OCI-LY1 (cell line): ENCODE results near the gene PACRG.

ENCODE experiments used
- H2AFZ ChIP-seq: fragments of 200-600 bp; sonication (generic), shearing (Covaris generic); 2 replicates; pipeline ENCODE4 v1.6.0; 2014; ENCODE audit warnings: antibody characterized with exemption, mild to moderate bottlenecking, low read length
- H3F3A ChIP-seq: fragments of 200-600 bp; sonication (generic), shearing (Covaris generic); 2 replicates; pipeline ENCODE4 v1.6.0; 2014; ENCODE audit warnings: mild to moderate bottlenecking, antibody characterized with exemption, low read length, moderate library complexity; ENCODE audit not compliant: insufficient read depth
- H3K27ac ChIP-seq: fragments of 200-600 bp; sonication (generic); 2 replicates; pipeline ENCODE4 v1.5.1; 2014; ENCODE audit warnings: low read length, mixed run types, mild to moderate bottlenecking, low read depth; ENCODE audit not compliant: poor library complexity, severe bottlenecking
- H3K27me3 ChIP-seq: fragments of 200-600 bp; sonication (generic); 2 replicates; pipeline ENCODE4 v1.6.0; 2014; ENCODE audit warnings: antibody characterized with exemption, mild to moderate bottlenecking, low read length, moderate library complexity; ENCODE audit not compliant: insufficient read depth
- H3K36me3 ChIP-seq: fragments of 200-600 bp; sonication (generic); 2 replicates; pipeline ENCODE4 v1.6.1; 2014; ENCODE audit warnings: mild to moderate bottlenecking, antibody characterized with exemption, low read length, moderate library complexity, mixed read lengths; ENCODE audit not compliant: insufficient read depth
- H3K4me1 ChIP-seq: fragments of 200-600 bp; sonication (generic); 2 replicates; pipeline ENCODE4 v1.5.1; 2014; ENCODE audit warnings: mild to moderate bottlenecking, low read length, moderate library complexity; ENCODE audit not compliant: insufficient read depth, severe bottlenecking
- H3K4me2 ChIP-seq: fragments of 200-600 bp; sonication (generic), shearing (Covaris generic); 2 replicates; pipeline ENCODE4 v1.6.1; 2014; ENCODE audit warnings: low read length
- H3K4me3 ChIP-seq: fragments of 200-600 bp; sonication (generic); 2 replicates; pipeline ENCODE4 v1.5.1; 2014; ENCODE audit warnings: low read length, low read depth, mild to moderate bottlenecking, mixed read lengths; ENCODE audit not compliant: poor library complexity, severe bottlenecking
- H3K79me2 ChIP-seq: fragments of 200-600 bp; shearing (Covaris generic); 2 replicates; pipeline ENCODE4 v1.6.1; 2016; ENCODE audit warnings: mixed run types, low read length, mixed read lengths; ENCODE audit not compliant: insufficient read depth
- H3K9ac ChIP-seq: fragments of 200-600 bp; sonication (generic), shearing (Covaris generic); 2 replicates; pipeline ENCODE4 v1.6.1; 2014; ENCODE audit warnings: mild to moderate bottlenecking, low read length, mixed read lengths
- H3K9me2 ChIP-seq: fragments of 200-600 bp; sonication (generic), shearing (Covaris generic); 2 replicates; pipeline ENCODE4 v1.6.1; 2014; ENCODE audit warnings: low read depth, mild to moderate bottlenecking, low read length, mixed read lengths
- H3K9me3 ChIP-seq: fragments of 200-600 bp; shearing (Covaris generic); 2 replicates; pipeline ENCODE4 v1.6.1; 2014; ENCODE audit warnings: low read length, mixed read lengths
- H4K20me1 ChIP-seq: fragments of 200-600 bp; sonication (generic), shearing (Covaris generic); 2 replicates; pipeline ENCODE4 v1.6.0; 2016; ENCODE audit warnings: mild to moderate bottlenecking, low read length; ENCODE audit not compliant: insufficient read depth
- EZH2 ChIP-seq: fragments of 200-600 bp; sonication (generic), shearing (Covaris generic); IDR thresholded peaks from 2 replicates; pipeline ENCODE4 v1.8.0; 2017; ENCODE audit warnings: borderline replicate concordance, mixed run types, mild to moderate bottlenecking, antibody characterized with exemption, low read length, moderate library complexity, mixed read lengths
- TF ChIP-seq, protein P1 (sequence below): fragments of 200-600 bp; sonication (generic), shearing (Covaris generic); IDR thresholded peaks from 2 replicates; pipeline ENCODE4 v1.5.1; 2017; ENCODE audit warnings: mild to moderate bottlenecking, antibody characterized with exemption, low read length, moderate library complexity, mixed read lengths

The PACRG gene

DNA sequence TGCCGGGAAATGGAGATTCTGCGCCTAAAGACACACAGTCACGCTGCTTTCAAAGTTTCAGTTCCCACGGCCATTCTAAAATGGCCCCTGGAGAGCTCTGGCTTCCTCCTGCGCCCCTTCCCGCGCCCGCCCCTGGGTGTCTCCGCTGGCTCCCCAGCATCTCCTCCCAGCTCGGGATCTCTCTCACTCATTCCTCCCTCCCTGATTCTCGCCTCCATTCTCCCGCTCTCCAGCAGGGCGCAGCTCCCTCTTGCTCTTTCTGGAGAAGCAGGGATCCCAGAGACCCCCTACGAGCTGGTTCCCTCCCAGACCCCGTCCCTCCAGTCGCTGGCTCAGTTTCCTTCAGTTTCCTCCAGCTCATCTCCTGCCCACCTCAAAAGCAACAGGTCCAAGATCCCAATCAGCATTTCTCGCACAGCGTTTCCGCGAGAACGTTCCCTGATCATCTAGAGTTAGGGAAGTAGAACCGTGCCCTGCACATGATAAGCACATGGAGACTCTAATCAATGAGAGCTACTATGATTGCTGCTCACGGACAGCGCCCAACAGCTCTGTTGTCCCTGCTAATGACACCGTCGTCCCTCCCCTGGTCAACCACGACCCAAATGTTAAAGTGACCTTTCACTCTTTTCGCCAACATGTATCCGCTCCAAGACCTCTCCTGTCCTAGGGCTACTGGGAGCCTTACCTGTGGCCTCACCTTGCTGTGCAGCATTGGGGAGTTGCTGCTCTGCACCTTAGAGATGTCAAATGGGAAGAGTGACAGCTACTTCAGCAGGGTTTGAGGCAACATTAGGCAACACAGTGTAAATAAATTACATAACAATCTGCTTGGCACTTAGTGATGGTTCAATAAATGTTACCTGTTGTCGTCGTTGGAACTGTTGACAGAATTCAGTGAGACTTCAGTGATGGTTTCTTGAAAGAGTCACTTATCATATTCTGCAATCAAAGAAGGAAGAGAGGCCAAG is 468.2 kb downstream of the PACRG start:
- Histone ChIP-seq H2AFZ (no peak overlapping the region), H3K27ac (no peak overlapping the region), H3K79me2 (no peaks in the 10 kb centered on the region), H4K20me1 (no peaks in the 10 kb centered on the region), H3K36me3 (no peaks in the 10 kb centered on the region), H3K27me3 (no peaks in the 10 kb centered on the region), H3K9me3 (no peaks in the 10 kb centered on the region), H3K4me3 (no peak overlapping the region), H3K4me2 (no peak overlapping the region), H3K9me2 (no peaks in the 10 kb centered on the region), H3K9ac (no peak overlapping the region), H3F3A (no peaks in the 10 kb centered on the region), H3K4me1 (no peaks in the 10 kb centered on the region)
- TF ChIP-seq, protein P1, sequence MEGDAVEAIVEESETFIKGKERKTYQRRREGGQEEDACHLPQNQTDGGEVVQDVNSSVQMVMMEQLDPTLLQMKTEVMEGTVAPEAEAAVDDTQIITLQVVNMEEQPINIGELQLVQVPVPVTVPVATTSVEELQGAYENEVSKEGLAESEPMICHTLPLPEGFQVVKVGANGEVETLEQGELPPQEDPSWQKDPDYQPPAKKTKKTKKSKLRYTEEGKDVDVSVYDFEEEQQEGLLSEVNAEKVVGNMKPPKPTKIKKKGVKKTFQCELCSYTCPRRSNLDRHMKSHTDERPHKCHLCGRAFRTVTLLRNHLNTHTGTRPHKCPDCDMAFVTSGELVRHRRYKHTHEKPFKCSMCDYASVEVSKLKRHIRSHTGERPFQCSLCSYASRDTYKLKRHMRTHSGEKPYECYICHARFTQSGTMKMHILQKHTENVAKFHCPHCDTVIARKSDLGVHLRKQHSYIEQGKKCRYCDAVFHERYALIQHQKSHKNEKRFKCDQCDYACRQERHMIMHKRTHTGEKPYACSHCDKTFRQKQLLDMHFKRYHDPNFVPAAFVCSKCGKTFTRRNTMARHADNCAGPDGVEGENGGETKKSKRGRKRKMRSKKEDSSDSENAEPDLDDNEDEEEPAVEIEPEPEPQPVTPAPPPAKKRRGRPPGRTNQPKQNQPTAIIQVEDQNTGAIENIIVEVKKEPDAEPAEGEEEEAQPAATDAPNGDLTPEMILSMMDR, result no peak
- no peak for TF ChIP-seq EZH2

DNA sequence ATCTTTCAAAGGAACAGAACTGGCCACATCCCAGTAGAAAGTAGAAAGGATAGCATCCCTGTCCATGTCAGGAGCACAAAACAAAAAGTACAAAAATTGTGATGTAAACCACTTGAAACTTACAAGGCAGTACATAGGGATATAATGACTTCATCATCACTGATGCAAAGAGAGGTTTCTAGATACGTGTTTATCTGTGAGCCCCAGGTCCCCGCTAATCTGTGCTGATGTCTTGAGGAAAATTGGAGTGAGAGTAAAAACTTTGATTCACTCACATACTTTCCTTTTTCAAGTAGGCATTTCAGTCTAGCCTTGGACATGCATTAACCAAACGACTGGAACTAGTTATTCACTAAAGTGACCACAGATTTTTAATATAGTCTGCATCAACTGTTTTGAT is 470.1 kb downstream of the PACRG start:
- no peaks in the 10 kb centered on the region for H3K9me2 ChIP-seq
- H3F3A ChIP-seq, result no peaks in the 10 kb centered on the region
- no peaks in the 10 kb centered on the region for H4K20me1 ChIP-seq
- no peak overlapping the region for H3K9ac ChIP-seq
- H2AFZ ChIP-seq, result no peak overlapping the region
- no peaks in the 10 kb centered on the region for H3K27me3 ChIP-seq
- H3K9me3 ChIP-seq, result no peaks in the 10 kb centered on the region
- no peak overlapping the region for H3K4me3 ChIP-seq
- H3K79me2 ChIP-seq, result no peaks in the 10 kb centered on the region
- H3K4me1 ChIP-seq, result no peaks in the 10 kb centered on the region
- H3K4me2 ChIP-seq, result no peak overlapping the region
- TF ChIP-seq EZH2, result no peak
- TF ChIP-seq, protein P1, result no peak
- no peaks in the 10 kb centered on the region for H3K36me3 ChIP-seq
- no peak overlapping the region for H3K27ac ChIP-seq

DNA sequence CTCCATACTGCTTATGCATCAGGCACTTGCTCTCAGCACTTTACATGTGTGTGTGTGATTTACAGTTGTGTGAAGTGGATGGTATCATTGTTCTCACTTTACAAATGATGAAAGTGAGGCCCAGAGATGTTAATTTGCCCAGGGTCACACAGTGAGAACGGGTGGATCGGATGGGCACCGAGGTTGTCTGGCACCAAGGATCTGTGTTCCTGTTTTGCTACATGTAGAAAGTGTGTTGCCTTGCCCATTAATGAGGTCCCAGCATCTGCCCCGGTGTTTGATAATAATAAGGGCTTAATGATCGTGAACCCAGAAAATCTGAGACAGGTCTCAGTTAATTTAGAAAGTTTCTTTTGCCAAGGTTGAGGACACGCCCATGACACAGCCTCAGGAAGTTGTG is 470.6 kb downstream of the PACRG start:
- Histone ChIP-seq H3K79me2 (no peaks in the 10 kb centered on the region), H3K27me3 (no peaks in the 10 kb centered on the region), H3K4me3 (no peak overlapping the region), H3K4me1 (no peaks in the 10 kb centered on the region), H2AFZ (no peak overlapping the region), H3K9ac (no peak overlapping the region), H3K4me2 (no peak overlapping the region), H4K20me1 (no peaks in the 10 kb centered on the region), H3K9me3 (no peaks in the 10 kb centered on the region), H3F3A (no peaks in the 10 kb centered on the region), H3K27ac (no peak overlapping the region), H3K9me2 (no peaks in the 10 kb centered on the region), H3K36me3 (no peaks in the 10 kb centered on the region)
- TF ChIP-seq EZH2, result no peak
- TF ChIP-seq, protein P1, result no peak
